ENCODE measurements around the gene TPPP3.

The TPPP3 gene

GRCh38 chr16:67403976-67404555 lies 10.8 kb upstream of the TPPP3 start:
- Histone ChIP-seq H2AFZ (ENCODE audit: low read length) (peak overlapping the region; percentile 33), H3K9me2 (replicated peaks; ENCODE audit: low read depth, low read length) (no peaks in the 10 kb centered on the region), H3K27me3 (ENCODE audit: insufficient read depth, low read length, poor library complexity, severe bottlenecking) (no peaks in the 10 kb centered on the region), H3K9me3 (ENCODE audit: insufficient read depth, low read depth, low read length) (no peaks in the 10 kb centered on the region), H4K20me1 (ENCODE audit: insufficient read depth, low read length, poor library complexity, severe bottlenecking) (no peaks in the 10 kb centered on the region), H3K9ac (ENCODE audit: low read depth, low read length, poor library complexity, severe bottlenecking) (no peak overlapping the region), H3K36me3 (ENCODE audit: insufficient read depth, low read length) (no peaks in the 10 kb centered on the region), H3K4me3 (ENCODE audit: low read length, poor library complexity, severe bottlenecking) (no peak overlapping the region), H3K4me2 (ENCODE audit: low read depth, low read length, poor library complexity, severe bottlenecking) (peak overlapping the region; percentile 20), H3F3A (ENCODE audit: low read depth) (no peaks in the 10 kb centered on the region), H3K4me1 (ENCODE audit: insufficient read depth, low read length, poor library complexity, severe bottlenecking) (peaks cover 9% of the 10 kb centered on the region), H3K79me2 (ENCODE audit: insufficient read depth, low read length) (no peaks in the 10 kb centered on the region)
- no peak for TF ChIP-seq CTCF (conservative IDR thresholded peaks at IDR 0.05; ENCODE audit: low read length)
- TF ChIP-seq EZH2phosphoT487 (IDR thresholded peaks at IDR 0.05; ENCODE audit: borderline replicate concordance), result no peak

- no peaks in the 10 kb centered on the region for H3K79me2 ChIP-seq (ENCODE audit: insufficient read depth, low read length)
- TF ChIP-seq CTCF (conservative IDR thresholded peaks at IDR 0.05; ENCODE audit: low read length) (no peak), EZH2phosphoT487 (IDR thresholded peaks at IDR 0.05; ENCODE audit: borderline replicate concordance) (no peak)
- H3F3A ChIP-seq (ENCODE audit: low read depth), result no peaks in the 10 kb centered on the region
- no peak overlapping the region for H2AFZ ChIP-seq (ENCODE audit: low read length)
- H3K36me3 ChIP-seq (ENCODE audit: insufficient read depth, low read length), result no peaks in the 10 kb centered on the region
- H3K9ac ChIP-seq (ENCODE audit: low read depth, low read length, poor library complexity, severe bottlenecking), result no peak overlapping the region
- H3K4me3 ChIP-seq (ENCODE audit: low read length, poor library complexity, severe bottlenecking), result no peak overlapping the region
- peaks cover 9% of the 10 kb centered on the region for H3K4me1 ChIP-seq (ENCODE audit: insufficient read depth, low read length, poor library complexity, severe bottlenecking)
- no peaks in the 10 kb centered on the region for H3K27me3 ChIP-seq (ENCODE audit: insufficient read depth, low read length, poor library complexity, severe bottlenecking)
- H3K9me3 ChIP-seq (ENCODE audit: insufficient read depth, low read depth, low read length), result no peaks in the 10 kb centered on the region
- H4K20me1 ChIP-seq (ENCODE audit: insufficient read depth, low read length, poor library complexity, severe bottlenecking), result no peaks in the 10 kb centered on the region
- no peaks in the 10 kb centered on the region for H3K9me2 ChIP-seq (replicated peaks; ENCODE audit: low read depth, low read length)
- no peak overlapping the region for H3K4me2 ChIP-seq (ENCODE audit: low read depth, low read length, poor library complexity, severe bottlenecking)
Observed at GRCh38 chr16:67400901-67401300, 7.6 kb upstream of the TPPP3 start.

- Histone ChIP-seq H3K9me2 (replicated peaks; ENCODE audit: low read depth, low read length) (no peaks in the 10 kb centered on the region), H3K36me3 (ENCODE audit: insufficient read depth, low read length) (no peaks in the 10 kb centered on the region), H3K9ac (ENCODE audit: low read depth, low read length, poor library complexity, severe bottlenecking) (no peak overlapping the region), H4K20me1 (ENCODE audit: insufficient read depth, low read length, poor library complexity, severe bottlenecking) (no peaks in the 10 kb centered on the region), H3K27me3 (ENCODE audit: insufficient read depth, low read length, poor library complexity, severe bottlenecking) (no peaks in the 10 kb centered on the region), H3K4me2 (ENCODE audit: low read depth, low read length, poor library complexity, severe bottlenecking) (no peak overlapping the region), H3K9me3 (ENCODE audit: insufficient read depth, low read depth, low read length) (no peaks in the 10 kb centered on the region), H2AFZ (ENCODE audit: low read length) (no peak overlapping the region), H3K4me3 (ENCODE audit: low read length, poor library complexity, severe bottlenecking) (no peak overlapping the region), H3K4me1 (ENCODE audit: insufficient read depth, low read length, poor library complexity, severe bottlenecking) (peaks cover 9% of the 10 kb centered on the region), H3F3A (ENCODE audit: low read depth) (no peaks in the 10 kb centered on the region), H3K79me2 (ENCODE audit: insufficient read depth, low read length) (no peaks in the 10 kb centered on the region)
- TF ChIP-seq CTCF (conservative IDR thresholded peaks at IDR 0.05; ENCODE audit: low read length) (no peak), EZH2phosphoT487 (IDR thresholded peaks at IDR 0.05; ENCODE audit: borderline replicate concordance) (no peak)
Observed at GRCh38 chr16:67399749-67400704, 6.7 kb upstream of the TPPP3 start.

All from Loucy (cell line).